Measurements from ENCODE around the gene TSPAN15. TPM values are rescaled to one million over a fixed set of nuclear protein-coding genes. Genes with fewer than 3 reads are reported as not detected.

TSPAN15 gene
- total RNA-seq, 2 donors from 2014 or later, result 4.9 to 12.7 TPM

- no peak for ATAC-seq (replicated peaks)
- no peaks in the 10 kb centered on the region for H3K9me3 Mint-ChIP-seq
- no peak overlapping the region for H3K4me3 Mint-ChIP-seq
- H3K36me3 Mint-ChIP-seq (ENCODE audit: low read depth), result no peaks in the 10 kb centered on the region
- H3K27me3 Mint-ChIP-seq, result no peaks in the 10 kb centered on the region
- H3K4me1 Mint-ChIP-seq, result peaks cover 8% of the 10 kb centered on the region
- H3K27ac Mint-ChIP-seq, result no peak overlapping the region
These were observed 39.0 kb upstream of the TSPAN15 start for GRCh38 chr10:69412232-69412790.

GRCh38 chr10:69413221-69413865, 37.9 kb upstream of the TSPAN15 start:
- Mint-ChIP-seq H3K36me3 (ENCODE audit: low read depth) (no peaks in the 10 kb centered on the region), H3K4me3 (no peak overlapping the region), H3K27ac (no peak overlapping the region), H3K27me3 (no peaks in the 10 kb centered on the region), H3K9me3 (no peaks in the 10 kb centered on the region), H3K4me1 (peaks cover 7% of the 10 kb centered on the region)
- no peak for ATAC-seq (replicated peaks)

DNA sequence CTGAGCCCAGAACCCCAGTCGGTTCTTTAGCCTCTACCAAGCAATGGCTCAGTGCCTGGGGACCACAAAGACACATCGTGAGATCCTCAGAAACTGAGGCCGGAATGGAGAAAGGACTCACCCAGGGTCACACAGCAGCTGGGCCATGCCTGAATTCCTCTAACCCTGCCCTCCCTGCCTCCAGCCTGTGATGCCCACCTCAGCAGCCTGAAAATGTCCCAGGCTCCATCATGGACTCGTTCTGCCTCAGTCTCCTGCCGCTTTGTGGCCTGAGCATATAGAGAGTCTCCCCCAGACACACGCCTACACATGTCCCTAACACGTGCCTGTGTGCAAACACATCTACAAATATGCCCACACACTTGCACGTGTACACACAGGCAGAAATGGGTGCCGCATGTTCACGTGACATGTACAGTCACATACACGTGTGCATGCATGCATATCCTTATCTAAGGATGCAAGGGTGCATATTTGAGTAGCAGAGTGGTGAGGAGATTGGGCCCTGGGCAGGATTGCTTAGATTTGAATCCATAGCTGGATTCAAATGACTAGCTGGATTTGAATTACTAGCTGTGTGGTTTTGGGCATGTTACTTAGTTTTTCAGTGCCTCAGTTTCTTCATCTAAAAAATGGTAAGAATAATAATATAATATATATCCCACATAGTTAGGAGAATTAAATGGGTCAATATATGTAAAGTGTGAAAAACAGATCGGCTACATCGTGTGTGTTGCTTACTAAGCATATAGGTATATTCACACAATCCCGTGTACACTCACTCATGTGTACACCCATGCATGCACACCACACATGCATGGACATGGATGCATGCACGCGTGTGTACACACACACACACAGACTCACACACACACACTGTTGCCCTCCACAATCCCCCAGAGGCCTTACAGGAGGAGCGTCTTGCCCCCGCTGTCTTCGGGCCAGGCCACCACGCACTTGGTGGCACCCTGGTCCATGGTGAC, 36.9 kb upstream of the TSPAN15 start:
- no peak overlapping the region for H3K27ac Mint-ChIP-seq
- no peaks in the 10 kb centered on the region for H3K9me3 Mint-ChIP-seq
- no peak overlapping the region for H3K4me3 Mint-ChIP-seq
- no peaks in the 10 kb centered on the region for H3K36me3 Mint-ChIP-seq (ENCODE audit: low read depth)
- H3K4me1 Mint-ChIP-seq, result no peaks in the 10 kb centered on the region
- ATAC-seq (replicated peaks), result no peak
- no peaks in the 10 kb centered on the region for H3K27me3 Mint-ChIP-seq

GRCh38 chr10:69415049-69415448, 36.2 kb upstream of the TSPAN15 start:
- ATAC-seq (replicated peaks), result no peak
- no peaks in the 10 kb centered on the region for H3K36me3 Mint-ChIP-seq (ENCODE audit: low read depth)
- H3K27me3 Mint-ChIP-seq, result no peaks in the 10 kb centered on the region
- no peak overlapping the region for H3K27ac Mint-ChIP-seq
- no peak overlapping the region for H3K4me3 Mint-ChIP-seq
- H3K9me3 Mint-ChIP-seq, result no peaks in the 10 kb centered on the region
- no peaks in the 10 kb centered on the region for H3K4me1 Mint-ChIP-seq

DNA sequence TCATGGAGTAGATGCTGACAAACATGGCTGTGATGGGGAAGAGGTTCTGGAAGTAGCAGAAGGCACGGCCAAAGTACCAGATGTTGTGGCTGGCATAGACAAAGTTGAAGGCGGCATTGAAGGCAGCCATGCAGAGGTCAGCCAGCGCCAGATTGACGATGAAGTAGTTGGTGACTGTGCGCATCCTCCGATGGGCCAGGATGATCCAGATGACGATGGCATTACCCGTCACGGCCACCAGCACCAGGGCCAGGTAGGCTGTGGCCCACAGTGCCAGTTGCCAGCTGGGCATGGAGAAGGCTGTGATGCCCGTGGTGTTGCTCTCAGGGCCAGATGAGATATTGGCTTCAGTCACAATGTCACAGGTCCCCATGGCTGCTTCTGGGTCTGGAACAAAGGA, 35.3 kb upstream of the TSPAN15 start:
- no peak for ATAC-seq (replicated peaks)
- Mint-ChIP-seq H3K36me3 (ENCODE audit: low read depth) (no peaks in the 10 kb centered on the region), H3K4me1 (no peaks in the 10 kb centered on the region), H3K9me3 (no peaks in the 10 kb centered on the region), H3K27me3 (no peaks in the 10 kb centered on the region), H3K27ac (no peak overlapping the region), H3K4me3 (no peak overlapping the region)

DNA sequence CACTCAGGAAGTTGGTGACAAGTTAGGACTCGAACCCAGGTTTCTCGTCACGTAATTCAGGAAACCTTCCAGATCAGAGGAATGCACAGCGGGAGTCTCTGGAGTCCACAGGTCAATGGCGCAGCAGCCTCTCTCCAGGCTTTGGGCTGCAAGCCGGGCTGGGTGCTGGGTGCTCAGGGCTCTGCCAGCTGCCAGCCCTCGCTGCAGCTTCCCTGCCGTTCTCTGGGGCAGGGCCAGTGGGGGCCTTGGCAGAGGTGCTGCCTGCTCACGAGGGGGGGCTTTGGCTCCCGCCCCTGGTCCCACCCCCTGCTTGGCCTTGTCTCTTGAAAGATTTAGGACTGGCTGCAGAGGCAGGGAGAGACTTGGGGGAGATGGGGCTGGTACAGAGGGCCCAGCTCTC, 34.6 kb upstream of the TSPAN15 start, which contains the start of gene TACR2:
Gene TACR2 (minus strand): TSS at position 224 of the 400 bp plus-strand sequence. CDS start 595 bp downstream, outside the sequence.
- H3K4me3 Mint-ChIP-seq, result no peak within 1 kb of the TSS
- no peaks in the 10 kb centered on the region for H3K9me3 Mint-ChIP-seq
- no peaks in the 10 kb centered on the region for H3K36me3 Mint-ChIP-seq (ENCODE audit: low read depth)
- no peak for ATAC-seq (replicated peaks)
- H3K27me3 Mint-ChIP-seq, result no peaks in the 10 kb centered on the region
- peaks cover under 1% of the 10 kb centered on the region for H3K4me1 Mint-ChIP-seq
- no peak within 1 kb of the TSS for H3K27ac Mint-ChIP-seq

DNA sequence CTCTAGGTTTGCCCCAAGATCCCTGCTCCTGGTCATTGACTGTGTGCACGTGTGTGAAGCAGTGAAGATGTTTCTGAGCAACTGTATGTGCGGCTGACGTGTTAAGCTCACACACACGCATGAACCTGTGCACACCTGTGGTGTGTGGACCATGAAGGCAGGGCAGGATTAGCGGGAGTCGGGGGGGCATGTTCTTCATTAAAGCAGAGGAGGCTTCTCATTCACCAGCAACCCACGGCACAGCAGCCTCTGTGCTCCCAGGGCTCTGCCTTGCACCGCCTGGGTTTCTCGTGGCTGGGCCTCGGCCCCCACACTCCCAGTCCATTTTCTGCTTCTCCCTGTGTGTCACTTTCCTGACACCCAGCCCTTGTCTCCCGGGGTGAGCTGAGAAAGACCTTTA, 33.7 kb upstream of the TSPAN15 start:
- no peak overlapping the region for H3K27ac Mint-ChIP-seq
- H3K36me3 Mint-ChIP-seq (ENCODE audit: low read depth), result no peaks in the 10 kb centered on the region

GRCh38 chr10:69418052-69418752, 33.1 kb upstream of the TSPAN15 start:
- no peaks in the 10 kb centered on the region for H3K27me3 Mint-ChIP-seq
- peaks cover 6% of the 10 kb centered on the region for H3K4me1 Mint-ChIP-seq
- no peaks in the 10 kb centered on the region for H3K9me3 Mint-ChIP-seq
- no peak for ATAC-seq (replicated peaks)
- H3K36me3 Mint-ChIP-seq (ENCODE audit: low read depth), result no peaks in the 10 kb centered on the region
- no peak overlapping the region for H3K27ac Mint-ChIP-seq
- H3K4me3 Mint-ChIP-seq, result no peak overlapping the region

More for the DNA sequence above, 33.7 kb upstream of the TSPAN15 start:
- Mint-ChIP-seq H3K27me3 (no peaks in the 10 kb centered on the region), H3K4me3 (no peak overlapping the region), H3K4me1 (peaks cover 6% of the 10 kb centered on the region), H3K9me3 (no peaks in the 10 kb centered on the region)
- ATAC-seq (replicated peaks), result no peak

GRCh38 chr10:69419096-69419743, 32.0 kb upstream of the TSPAN15 start:
- H3K27ac Mint-ChIP-seq, result no peak overlapping the region
- H3K27me3 Mint-ChIP-seq, result no peaks in the 10 kb centered on the region
- H3K4me3 Mint-ChIP-seq, result no peak overlapping the region
- no peak for ATAC-seq (replicated peaks)
- H3K9me3 Mint-ChIP-seq, result peaks cover 5% of the 10 kb centered on the region
- peaks cover 13% of the 10 kb centered on the region for H3K4me1 Mint-ChIP-seq
- H3K36me3 Mint-ChIP-seq (ENCODE audit: low read depth), result no peaks in the 10 kb centered on the region

DNA sequence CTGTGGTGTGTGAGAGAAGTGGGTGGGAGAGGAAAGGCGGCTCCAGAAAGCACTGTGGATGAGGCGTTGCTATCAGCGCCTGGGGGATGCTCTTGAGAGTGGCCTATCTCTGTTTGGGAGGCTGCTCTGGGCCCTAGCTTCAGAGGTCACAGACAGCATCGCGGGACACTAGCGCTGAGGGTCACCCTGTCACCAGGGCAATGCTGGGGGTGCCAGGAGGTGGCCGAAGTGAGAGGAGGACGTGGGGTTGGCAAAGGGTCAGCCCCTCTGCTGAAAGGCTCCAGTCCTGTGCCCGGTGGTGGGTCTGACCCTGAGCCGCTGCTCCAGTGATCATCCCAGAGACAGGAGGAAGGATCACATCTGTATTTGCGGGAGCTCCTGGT, 31.5 kb upstream of the TSPAN15 start:
- peaks cover 15% of the 10 kb centered on the region for H3K4me1 Mint-ChIP-seq
- H3K9me3 Mint-ChIP-seq, result peaks cover 6% of the 10 kb centered on the region
- H3K27me3 Mint-ChIP-seq, result no peaks in the 10 kb centered on the region
- no peak for ATAC-seq (replicated peaks)
- H3K36me3 Mint-ChIP-seq (ENCODE audit: low read depth), result no peaks in the 10 kb centered on the region
- H3K27ac Mint-ChIP-seq, result no peak overlapping the region
- no peak overlapping the region for H3K4me3 Mint-ChIP-seq

DNA sequence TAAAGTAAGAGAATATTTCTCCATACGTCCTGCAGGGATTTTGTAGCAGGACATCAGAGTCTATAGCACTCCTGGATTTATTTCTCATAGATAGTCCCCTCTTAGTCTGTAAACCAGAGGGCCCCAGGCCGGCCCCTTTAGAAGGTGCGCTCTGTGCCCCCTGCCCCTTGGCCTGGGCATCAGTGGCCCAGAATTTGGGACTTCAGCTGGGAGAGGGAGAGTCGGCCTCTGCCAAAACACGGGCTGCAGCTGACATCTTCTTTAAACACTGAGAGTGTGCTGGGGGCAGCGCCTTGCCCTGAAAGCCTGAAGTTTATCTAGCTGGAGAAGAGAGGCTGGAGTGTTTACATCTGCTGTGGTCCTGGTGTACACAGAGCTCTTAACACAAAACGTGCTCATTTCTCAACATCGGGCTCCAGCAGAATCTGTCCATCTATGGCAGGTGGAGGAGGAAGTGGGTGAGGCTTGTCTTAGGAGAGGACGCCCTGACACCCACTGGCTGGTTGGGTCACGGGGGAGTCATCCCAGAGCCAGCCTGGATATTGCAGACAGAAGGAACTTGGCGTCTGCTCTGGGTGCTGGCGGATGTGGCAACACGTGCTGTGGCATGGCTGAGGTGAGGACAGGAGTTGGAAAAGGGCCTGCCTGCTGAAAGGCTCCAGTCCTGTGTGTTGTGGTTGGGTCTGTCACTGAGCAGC, 29.5 kb upstream of the TSPAN15 start:
- Mint-ChIP-seq H3K4me3 (no peak overlapping the region), H3K9me3 (peaks cover 6% of the 10 kb centered on the region), H3K27me3 (no peaks in the 10 kb centered on the region), H3K27ac (peak overlapping the region; percentile 42), H3K4me1 (peaks cover 22% of the 10 kb centered on the region), H3K36me3 (ENCODE audit: low read depth) (no peaks in the 10 kb centered on the region)
- ATAC-seq (replicated peaks), result no peak

DNA sequence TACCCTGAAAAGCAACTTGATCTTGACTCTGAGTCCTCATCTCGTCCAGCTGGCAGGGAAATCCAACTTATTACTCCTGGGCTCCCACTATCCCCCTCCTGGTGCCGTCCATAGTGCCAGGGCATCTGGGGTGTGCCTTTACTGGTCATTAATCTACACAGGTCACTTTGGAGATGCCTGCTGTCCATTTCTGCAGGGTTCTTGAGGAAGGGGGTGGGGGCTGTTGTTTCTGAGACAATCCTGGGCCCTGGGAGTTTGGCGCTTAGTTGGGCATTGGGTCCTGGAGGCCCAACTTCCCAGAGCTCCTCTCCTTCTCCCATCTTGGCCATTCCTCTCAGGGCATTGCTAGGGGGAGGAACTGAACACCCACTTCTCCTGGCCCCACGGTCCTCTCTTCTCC, 28.6 kb upstream of the TSPAN15 start:
- H3K27me3 Mint-ChIP-seq, result no peaks in the 10 kb centered on the region
- H3K9me3 Mint-ChIP-seq, result peaks cover 6% of the 10 kb centered on the region
- no peak overlapping the region for H3K27ac Mint-ChIP-seq

DNA sequence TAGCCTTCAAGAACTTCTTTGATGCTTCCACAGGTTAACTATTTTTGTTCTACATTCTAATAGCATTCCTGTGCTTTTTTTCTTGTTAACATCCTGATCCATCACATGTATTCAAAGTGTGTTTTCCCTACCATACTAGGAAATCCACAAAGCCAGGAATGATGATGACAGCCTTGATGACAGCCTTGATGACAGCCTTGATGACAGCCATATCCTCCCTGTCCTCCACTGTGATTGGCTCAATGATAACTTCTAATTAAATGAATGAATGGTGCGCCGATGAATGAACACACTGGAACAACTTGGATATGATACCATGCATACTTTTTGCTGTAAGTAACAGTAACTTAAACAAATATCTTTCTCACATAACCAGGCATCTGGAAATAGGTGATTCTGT, 26.2 kb upstream of the TSPAN15 start:
- no peak for ATAC-seq (replicated peaks)
- Mint-ChIP-seq H3K27me3 (no peaks in the 10 kb centered on the region), H3K27ac (no peak overlapping the region), H3K9me3 (peaks cover 6% of the 10 kb centered on the region), H3K4me1 (peaks cover 35% of the 10 kb centered on the region), H3K4me3 (no peak overlapping the region), H3K36me3 (ENCODE audit: low read depth) (no peaks in the 10 kb centered on the region)

More for the DNA sequence above, 28.6 kb upstream of the TSPAN15 start:
- H3K4me3 Mint-ChIP-seq, result no peak overlapping the region
- no peak for ATAC-seq (replicated peaks)
- peaks cover 28% of the 10 kb centered on the region for H3K4me1 Mint-ChIP-seq
- no peaks in the 10 kb centered on the region for H3K36me3 Mint-ChIP-seq (ENCODE audit: low read depth)

Measured in activated T-helper 17 cell treated with anti-CD3 and anti-CD28 coated beads, Interleukin-2, amount 50 U/mL, for 72 hours (primary cell).